GM23338 (cell line): Measurements from ENCODE around the gene NOX5. TPM values are rescaled to one million over a fixed set of nuclear protein-coding genes. Genes with fewer than 3 reads are reported as not detected.

Experiments used
- ATAC-seq: fragments of 200-7000 bp; cut with Tn5 transposase; 3 replicates; pipeline ENCODE4 v1.9.1; 2020
- DNase-seq: peaks from one replicate; pipeline ENCODE4 v3.0.0-alpha.2; 2015; ENCODE audit warnings: low spot score
- H2AFZ ChIP-seq: fragments of 200-600 bp; sonication (generic); 2 replicates; pipeline ENCODE4 v1.8.0; 2016; ENCODE audit warnings: antibody characterized with exemption, mild to moderate bottlenecking, moderate library complexity
- H3F3A ChIP-seq: fragments of 200-600 bp; sonication (generic); replicated peaks from 2 replicates; pipeline ENCODE4 v1.8.0; 2017; ENCODE audit warnings: antibody characterized with exemption, mixed run types, low read depth
- H3K27ac ChIP-seq: fragments of 200-600 bp; sonication (generic); 2 replicates; pipeline ENCODE4 v1.6.1; 2016; ENCODE audit warnings: low read depth
- H3K27me3 ChIP-seq: fragments of 200-600 bp; sonication (generic); 2 replicates; pipeline ENCODE4 v1.8.0; 2016; ENCODE audit warnings: mild to moderate bottlenecking, mixed run types, moderate library complexity; ENCODE audit not compliant: insufficient read depth
- H3K36me3 ChIP-seq: fragments of 200-600 bp; sonication (generic); 2 replicates; pipeline ENCODE4 v1.8.0; 2016; ENCODE audit warnings: mild to moderate bottlenecking; ENCODE audit not compliant: insufficient read depth
- H3K4me1 ChIP-seq: fragments of 200-600 bp; sonication (generic); 2 replicates; pipeline ENCODE4 v1.8.0; 2016; ENCODE audit warnings: mild to moderate bottlenecking, moderate library complexity; ENCODE audit not compliant: insufficient read depth
- H3K4me2 ChIP-seq: fragments of 200-600 bp; sonication (generic); 2 replicates; pipeline ENCODE4 v1.7.1; 2017; ENCODE audit warnings: mixed run types
- H3K4me3 ChIP-seq: fragments of 200-600 bp; sonication (generic); 2 replicates; pipeline ENCODE4 v1.6.1; 2016; ENCODE audit warnings: mixed run types
- H3K79me2 ChIP-seq: fragments of 200-600 bp; sonication (generic); replicated peaks from 2 replicates; pipeline ENCODE4 v1.8.0; 2017; ENCODE audit warnings: mild to moderate bottlenecking; ENCODE audit not compliant: insufficient read depth
- H3K9me2 ChIP-seq: fragments of 200-600 bp; sonication (generic); 2 replicates; pipeline ENCODE4 v1.8.0; 2017; ENCODE audit not compliant: insufficient read depth
- H4K20me1 ChIP-seq: fragments of 200-600 bp; sonication (generic); replicated peaks from 2 replicates; pipeline ENCODE4 v1.8.0; 2017; ENCODE audit warnings: mild to moderate bottlenecking; ENCODE audit not compliant: insufficient read depth
- H3K27ac Mint-ChIP-seq: 2 replicates; pipeline ENCODE4 v1.8.0; 2020; ENCODE audit warnings: inconsistent platforms, mild to moderate bottlenecking, moderate library complexity, mixed read lengths
- H3K27me3 Mint-ChIP-seq: 3 replicates; pipeline ENCODE4 v1.8.0; 2022; ENCODE audit warnings: low read depth, mild to moderate bottlenecking, moderate library complexity, mixed read lengths, inconsistent platforms; ENCODE audit not compliant: insufficient read depth, poor library complexity
- H3K36me3 Mint-ChIP-seq: 3 replicates; pipeline ENCODE4 v1.8.0; 2021; ENCODE audit warnings: low read depth, mild to moderate bottlenecking, inconsistent platforms, moderate library complexity, mixed read lengths
- H3K4me1 Mint-ChIP-seq: 3 replicates; pipeline ENCODE4 v1.8.0; 2020; ENCODE audit warnings: mild to moderate bottlenecking, inconsistent platforms, mixed read lengths
- H3K4me3 Mint-ChIP-seq: 3 replicates; pipeline ENCODE4 v1.8.0; 2021; ENCODE audit warnings: moderate library complexity, mild to moderate bottlenecking, inconsistent platforms, mixed read lengths
- H3K9me3 Mint-ChIP-seq: 3 replicates; pipeline ENCODE4 v1.8.0; 2020; ENCODE audit warnings: moderate library complexity, mild to moderate bottlenecking, inconsistent platforms, mixed read lengths
- CREB1 ChIP-seq: fragments of 250-450 bp; sonication (Bioruptor Pico); IDR thresholded peaks from 2 replicates; pipeline ENCODE4 v1.5.0; 2020; ENCODE audit warnings: low read depth, mild to moderate bottlenecking, moderate library complexity
- POLR2AphosphoS5 ChIP-seq: IDR thresholded peaks from 2 replicates; pipeline ENCODE4 v1.6.1; 2016; ENCODE audit warnings: antibody characterized with exemption, low read depth
- STAT1 ChIP-seq: IDR thresholded peaks from one replicate; pipeline ENCODE4 v1.6.1; 2016; ENCODE audit warnings: antibody characterized with exemption; ENCODE audit not compliant: unreplicated experiment
- ZNF331 ChIP-seq: fragments of 250-450 bp; sonication (Bioruptor Pico); IDR thresholded peaks from 2 replicates; pipeline ENCODE4 v1.5.0; 2020; ENCODE audit warnings: low read depth, mild to moderate bottlenecking, moderate library complexity
- ZNF462 ChIP-seq: fragments of 250-450 bp; sonication (Bioruptor Pico); IDR thresholded peaks from 2 replicates; pipeline ENCODE4 v1.5.0; 2020; ENCODE audit warnings: mild to moderate bottlenecking, moderate library complexity
- polyA plus RNA-seq: library from polyadenylated mRNA; unstranded; fragments of >200 nt; fragmentation: Nextera tagmentation; extraction: Ambion mirVana; gene quantifications from 2 replicates; pipeline ENCODE4 v1.2.1, GENCODE V29; 2016
- total RNA-seq: library from RNA; depleted of rRNA; stranded (reverse); fragments of >200 nt; shearing (Covaris generic); gene quantifications from 2 replicates; pipeline ENCODE4 v1.2.3, GENCODE V29; 2014
- TF ChIP-seq, protein P1 (sequence below): IDR thresholded peaks from 2 replicates; pipeline ENCODE4 v1.6.1; 2016; ENCODE audit warnings: antibody characterized with exemption

The NOX5 gene
- total and polyA plus RNA-seq, 2 experiments from 2014 or later: 0.03 TPM; not detected in 1

GRCh38 chr15:69092159-69092558 is 77.7 kb downstream of the NOX5 start (continued):
- no peak for TF ChIP-seq ZNF462 (CRISPR knock-in tag)
- no peak for TF ChIP-seq CREB1
- TF ChIP-seq STAT1: no peak
- no peak for TF ChIP-seq ZNF331 (CRISPR knock-in tag)
- no peak for TF ChIP-seq POLR2AphosphoS5
- TF ChIP-seq, protein P1, sequence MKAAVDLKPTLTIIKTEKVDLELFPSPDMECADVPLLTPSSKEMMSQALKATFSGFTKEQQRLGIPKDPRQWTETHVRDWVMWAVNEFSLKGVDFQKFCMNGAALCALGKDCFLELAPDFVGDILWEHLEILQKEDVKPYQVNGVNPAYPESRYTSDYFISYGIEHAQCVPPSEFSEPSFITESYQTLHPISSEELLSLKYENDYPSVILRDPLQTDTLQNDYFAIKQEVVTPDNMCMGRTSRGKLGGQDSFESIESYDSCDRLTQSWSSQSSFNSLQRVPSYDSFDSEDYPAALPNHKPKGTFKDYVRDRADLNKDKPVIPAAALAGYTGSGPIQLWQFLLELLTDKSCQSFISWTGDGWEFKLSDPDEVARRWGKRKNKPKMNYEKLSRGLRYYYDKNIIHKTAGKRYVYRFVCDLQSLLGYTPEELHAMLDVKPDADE: no peak

GRCh38 chr15:69093127-69093526 is 78.6 kb downstream of the NOX5 start:
- Histone ChIP-seq H3K4me3 (no peak overlapping the region), H4K20me1 (no peaks in the 10 kb centered on the region), H3F3A (peaks cover 24% of the 10 kb centered on the region), H3K27ac (no peak overlapping the region), H3K9me2 (no peaks in the 10 kb centered on the region), H3K4me2 (peak overlapping the region; percentile 32; the same call in 1 of the 2 replicates), H3K79me2 (no peaks in the 10 kb centered on the region), H3K4me1 (peaks cover 57% of the 10 kb centered on the region), H3K27me3 (no peaks in the 10 kb centered on the region), H3K36me3 (no peaks in the 10 kb centered on the region), H2AFZ (no peak overlapping the region)
- Mint-ChIP-seq H3K27ac (0 out of 2 replicates have a peak overlapping the region, but pooled peaks have one; percentile 28), H3K27me3 (peaks cover 17% of the 10 kb centered on the region), H3K36me3 (no peaks in the 10 kb centered on the region), H3K9me3 (no peaks in the 10 kb centered on the region; the same call in 2 of the 3 replicates), H3K4me1 (peaks cover 65% of the 10 kb centered on the region), H3K4me3 (no peak overlapping the region)
- ATAC-seq (peak; percentile 5), DNase-seq (peak; percentile 37)
- no peak for TF ChIP-seq ZNF331 (CRISPR knock-in tag)
- 0 out of 2 replicates have a peak, but pooled peaks have one; percentile 60 for TF ChIP-seq ZNF462 (CRISPR knock-in tag)
